Renal cortical epithelial cell (primary cell): ENCODE results near the gene TCF20. TPM values are rescaled to one million over a fixed set of nuclear protein-coding genes. Genes with fewer than 3 reads are reported as not detected.

ENCODE experiments used
- DNase-seq: peaks from one replicate; pipeline ENCODE4 v3.0.0-alpha.2; 2011; ENCODE audit warnings: low read depth
- total RNA-seq: library from RNA; depleted of rRNA; stranded (reverse); fragments of >200 nt; gene quantifications from 2 replicates; pipeline ENCODE4 v1.2.3, GENCODE V29; 2014

The TCF20 gene
- total RNA-seq, 1 donor from 2014 or later, result 44.0 TPM

DNA sequence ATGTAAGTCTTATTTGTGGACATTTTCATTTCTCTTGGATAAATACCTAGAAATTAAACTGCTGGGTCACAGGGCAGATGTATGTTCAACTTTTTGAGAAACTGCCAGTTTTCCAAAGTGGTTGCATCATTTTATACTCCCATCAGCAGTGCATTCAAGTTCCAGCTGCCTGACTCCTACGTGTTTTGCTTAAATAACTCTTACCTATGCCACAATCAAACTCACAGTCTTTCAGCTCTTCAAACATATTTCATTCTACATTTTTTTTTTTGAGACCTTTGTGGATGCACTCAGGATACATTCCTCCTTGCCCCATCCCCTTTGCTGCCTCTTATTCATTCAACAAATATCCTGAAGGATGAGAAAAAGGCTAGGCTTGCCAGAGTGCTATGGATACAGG lies 9.2 kb downstream of the TCF20 start:
- DNase-seq, result no peak

DNA sequence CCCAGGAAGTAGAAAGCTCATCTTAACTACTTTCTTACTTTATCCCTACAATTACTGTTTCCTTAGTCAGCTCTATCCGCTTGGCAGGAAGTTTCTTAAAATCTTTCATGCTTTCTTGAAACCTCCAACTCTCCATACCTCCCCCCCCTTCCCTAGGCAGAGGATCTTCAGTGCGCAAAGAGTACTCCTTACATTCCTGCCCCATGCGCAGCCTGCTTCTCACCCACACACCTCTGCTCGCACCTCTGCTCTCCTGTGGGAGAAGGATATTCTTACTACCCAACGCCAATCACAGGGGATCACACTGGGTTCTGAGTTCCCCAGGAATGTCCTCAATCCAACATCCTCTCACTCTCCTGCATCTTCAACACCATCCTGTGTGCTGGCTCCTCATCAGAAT lies 12.3 kb downstream of the TCF20 start:
- no peak for DNase-seq

DNA sequence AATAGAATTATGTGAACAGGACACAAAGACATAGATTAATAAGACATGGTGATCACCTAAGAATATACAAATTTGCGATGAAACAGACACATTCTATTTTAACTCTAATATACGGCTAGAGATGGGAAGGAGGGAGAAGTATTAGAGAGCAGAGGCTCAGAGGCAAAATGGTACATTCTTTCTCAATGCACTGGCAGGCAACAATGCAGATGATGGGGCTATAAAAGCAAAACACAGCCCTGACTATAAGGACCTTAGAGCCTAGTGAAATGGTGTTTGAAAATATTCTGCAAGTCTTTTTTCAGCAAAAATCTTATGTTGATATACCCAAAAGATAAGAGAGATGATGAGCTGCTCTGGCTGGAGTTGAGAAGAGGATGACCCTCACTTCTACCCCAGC lies 13.1 kb downstream of the TCF20 start:
- DNase-seq, result no peak

DNA sequence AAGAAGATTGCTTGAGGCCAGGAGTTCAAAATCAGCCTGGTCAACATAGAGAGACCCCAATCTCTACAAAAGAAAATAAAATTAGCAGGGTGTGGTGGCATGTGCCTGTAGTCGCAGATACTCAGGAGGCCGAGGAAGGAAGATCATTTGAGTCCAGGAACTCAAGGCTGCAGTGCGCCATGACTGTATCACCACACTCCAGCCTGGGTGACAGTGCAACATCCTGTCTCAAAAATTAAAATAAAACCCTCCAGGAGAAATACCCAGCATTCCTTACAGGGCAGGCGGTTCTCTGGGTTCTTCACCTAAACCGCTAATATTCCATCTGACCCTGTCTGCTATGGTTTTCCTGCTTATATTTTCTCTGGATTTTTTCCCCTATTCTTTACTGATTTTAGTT lies 13.5 kb downstream of the TCF20 start:
- DNase-seq, result no peak

DNA sequence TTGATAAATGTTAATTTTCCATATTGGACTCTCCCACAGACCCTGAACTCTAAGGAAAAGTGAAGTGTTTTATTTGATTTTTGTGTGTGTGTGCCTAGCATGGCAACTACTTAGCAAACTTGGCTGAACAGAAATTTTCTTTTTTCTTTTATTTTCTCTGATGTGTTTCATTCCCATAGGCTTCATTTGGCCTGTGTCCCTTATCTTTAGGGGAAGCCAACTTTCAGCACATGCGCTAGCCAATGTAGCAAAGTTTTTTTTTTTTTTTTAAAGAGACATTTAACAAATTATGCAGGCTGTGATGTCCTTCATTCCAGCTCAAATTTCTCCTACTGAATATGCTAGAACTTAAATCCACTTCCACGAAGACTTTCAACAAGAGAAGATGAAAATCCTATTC lies 14.2 kb downstream of the TCF20 start:
- DNase-seq, result no peak

DNA sequence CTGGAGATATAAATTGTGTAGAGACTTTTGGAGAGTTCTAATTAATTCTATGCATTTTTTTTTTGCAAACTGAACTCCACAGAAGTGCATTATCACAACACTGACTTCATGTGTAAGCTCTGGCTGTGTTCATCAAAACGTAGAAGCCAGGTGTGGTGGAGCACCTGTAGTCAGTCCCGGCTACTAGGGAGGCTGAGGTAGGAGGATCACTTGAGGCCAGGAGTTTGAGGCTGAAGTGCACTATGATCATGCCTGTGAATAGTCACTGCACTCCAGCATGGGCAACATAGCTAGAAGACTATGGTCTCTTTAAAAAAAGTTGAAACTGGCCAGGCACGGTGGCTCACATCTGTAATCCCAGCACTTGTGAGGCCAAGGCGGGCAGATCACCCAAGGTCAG lies 20.6 kb downstream of the TCF20 start:
- no peak for DNase-seq

DNA sequence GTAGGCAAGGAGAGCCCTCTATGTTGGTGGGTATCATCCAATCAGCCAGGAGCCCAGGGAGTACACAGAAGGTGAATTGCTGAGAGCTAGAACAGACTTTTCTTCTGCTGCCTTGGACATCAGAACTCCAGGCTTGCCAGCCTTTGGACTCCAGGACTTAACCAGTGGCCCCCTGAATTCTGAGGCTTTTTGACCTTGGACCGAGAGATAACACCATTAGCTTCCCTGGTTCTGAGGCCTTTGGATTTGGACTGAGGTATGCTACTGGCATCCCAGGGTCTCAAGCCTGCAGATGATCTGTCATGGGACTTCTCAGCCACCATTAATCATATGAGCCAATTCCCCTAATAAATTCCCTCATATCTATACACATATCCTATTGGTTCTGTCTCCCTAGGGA lies 21.5 kb downstream of the TCF20 start:
- no peak for DNase-seq

DNA sequence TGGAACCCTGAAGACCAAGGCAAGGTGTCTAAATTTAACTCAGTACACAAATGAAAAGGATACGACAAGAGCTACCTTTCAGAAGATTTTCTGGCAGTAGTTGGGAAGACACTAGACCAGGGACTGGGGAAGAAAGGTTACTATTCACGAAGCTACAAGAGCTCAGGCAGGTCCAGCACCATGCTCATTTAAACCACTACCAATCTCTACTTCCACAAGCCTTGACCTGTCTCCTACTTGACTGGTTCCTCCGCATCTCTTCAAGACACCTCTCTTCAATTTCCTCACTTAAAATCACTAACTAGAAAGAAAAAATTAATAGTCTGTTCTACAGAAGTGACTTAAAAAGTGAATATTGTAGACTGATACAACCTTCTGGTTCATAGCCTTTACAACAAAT lies 22.9 kb downstream of the TCF20 start:
- no peak for DNase-seq

DNA sequence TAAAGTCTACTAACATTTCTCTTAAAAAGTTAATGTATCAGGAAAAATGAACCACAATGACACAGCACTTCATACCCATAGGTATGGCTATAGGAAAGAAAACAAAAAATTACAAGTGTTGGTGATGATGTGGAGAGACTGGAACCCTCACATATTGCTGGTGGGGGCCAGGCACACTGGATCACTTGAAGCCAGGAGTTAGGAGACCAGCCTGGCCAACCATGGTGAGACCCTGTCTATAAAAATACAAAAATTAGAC lies 26.7 kb downstream of the TCF20 start:
- DNase-seq, result no peak

DNA sequence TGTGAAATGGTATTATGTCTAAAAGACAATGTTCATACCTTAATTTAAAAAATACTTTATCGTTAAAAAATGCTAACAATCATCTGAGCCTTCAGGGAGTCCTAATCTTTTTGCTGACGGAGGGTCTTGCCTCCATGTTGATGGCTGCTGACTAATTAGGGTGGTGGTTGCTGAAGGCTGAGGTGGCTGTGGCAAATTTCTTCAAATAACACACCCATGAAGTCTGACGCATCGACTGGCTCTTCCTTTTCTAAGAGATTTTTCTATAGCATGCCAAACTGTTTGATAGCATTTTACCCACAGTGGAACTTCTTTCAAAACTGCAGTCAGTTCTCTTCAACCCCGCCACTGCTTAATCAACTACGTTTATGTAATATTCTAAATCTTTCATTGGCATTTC lies 33.6 kb downstream of the TCF20 start:
- no peak for DNase-seq

DNA sequence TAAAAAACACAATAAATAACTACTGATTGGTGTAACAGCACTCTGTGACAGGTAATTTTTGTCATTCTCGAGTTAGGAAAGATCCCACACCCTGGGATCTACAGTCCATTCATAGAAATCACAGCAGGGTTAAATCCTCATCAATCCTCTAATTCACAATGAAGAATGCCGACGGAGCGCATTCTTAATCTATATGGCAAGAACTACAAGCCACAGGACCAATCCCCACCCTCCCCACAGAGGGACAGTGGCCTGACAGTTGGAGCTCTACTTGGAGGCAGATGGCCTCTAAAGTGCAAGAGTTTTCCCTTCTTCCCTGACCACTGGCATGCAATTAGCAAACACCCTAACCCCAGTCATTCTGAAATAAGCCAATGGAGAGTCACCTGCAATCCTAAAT lies 34.2 kb downstream of the TCF20 start:
- DNase-seq, result no peak

DNA sequence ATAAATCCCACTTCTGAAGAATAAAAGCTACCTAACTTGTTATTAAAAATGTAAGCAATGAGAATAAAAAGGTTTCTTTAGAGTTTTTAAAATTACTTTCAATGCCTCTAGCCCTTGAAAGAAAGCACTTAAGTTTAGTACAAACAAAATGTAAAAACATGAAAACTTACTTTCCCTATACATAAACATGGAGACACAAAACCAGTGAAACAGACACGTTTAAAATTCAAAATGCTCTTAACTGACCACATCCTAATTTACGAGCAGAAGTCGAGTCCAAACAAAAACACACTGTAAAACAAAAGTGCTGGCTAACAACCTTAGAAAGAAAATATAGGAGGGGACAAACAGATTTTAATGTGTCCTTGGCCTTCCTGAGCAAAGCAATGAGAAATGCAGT lies 36.6 kb downstream of the TCF20 start:
- DNase-seq, result no peak

DNA sequence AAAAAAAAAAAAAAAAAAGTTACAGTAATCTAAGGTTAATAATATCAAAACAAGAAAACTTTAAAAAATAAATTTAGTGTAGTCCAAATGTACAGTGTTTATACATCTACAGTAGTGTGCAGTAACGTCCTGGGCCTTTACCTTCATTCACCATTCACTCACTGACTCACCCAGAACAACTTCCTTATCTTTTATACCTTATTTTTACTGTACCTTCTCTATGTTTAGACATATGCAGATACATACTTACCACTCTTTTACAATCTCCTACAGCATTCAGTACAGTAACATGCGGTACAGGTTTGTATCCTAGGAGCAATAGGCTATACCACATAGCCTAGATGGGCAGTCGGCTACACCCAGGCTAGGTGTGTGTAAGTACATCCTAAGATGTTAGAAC lies 38.5 kb downstream of the TCF20 start:
- DNase-seq, result no peak

DNA sequence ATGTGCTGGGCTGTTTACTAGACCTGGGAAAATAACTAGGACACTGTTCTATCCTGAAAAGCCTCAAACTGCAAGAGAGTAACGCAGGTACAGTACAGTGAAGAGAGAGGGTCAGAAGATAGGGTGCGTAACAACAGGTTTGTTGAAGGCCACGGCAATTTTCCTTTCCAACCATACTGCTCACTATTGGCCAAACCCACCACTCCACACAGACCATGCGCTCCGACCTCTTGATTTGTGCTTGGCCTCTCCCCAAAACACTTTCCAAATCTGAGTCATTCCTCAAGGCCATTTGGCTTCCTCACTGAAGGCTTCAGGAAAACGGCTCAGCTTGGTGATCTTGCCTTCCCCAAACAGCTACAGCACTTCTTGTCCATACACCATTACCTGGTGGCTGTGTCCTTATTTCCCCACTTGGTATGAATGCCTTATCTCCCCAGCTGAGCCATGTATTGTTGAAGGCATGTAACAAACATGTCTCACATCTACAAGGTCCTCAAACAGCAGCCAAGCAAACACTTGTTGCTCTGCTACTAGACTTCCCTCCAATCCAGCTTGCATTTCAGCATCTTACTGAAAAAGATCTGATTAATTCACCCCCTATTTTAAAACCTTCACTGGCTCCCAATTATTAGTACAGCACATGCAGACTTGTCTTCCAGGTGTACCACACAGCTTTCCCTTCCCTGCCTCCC lies 40.9 kb downstream of the TCF20 start:
- DNase-seq, result no peak

DNA sequence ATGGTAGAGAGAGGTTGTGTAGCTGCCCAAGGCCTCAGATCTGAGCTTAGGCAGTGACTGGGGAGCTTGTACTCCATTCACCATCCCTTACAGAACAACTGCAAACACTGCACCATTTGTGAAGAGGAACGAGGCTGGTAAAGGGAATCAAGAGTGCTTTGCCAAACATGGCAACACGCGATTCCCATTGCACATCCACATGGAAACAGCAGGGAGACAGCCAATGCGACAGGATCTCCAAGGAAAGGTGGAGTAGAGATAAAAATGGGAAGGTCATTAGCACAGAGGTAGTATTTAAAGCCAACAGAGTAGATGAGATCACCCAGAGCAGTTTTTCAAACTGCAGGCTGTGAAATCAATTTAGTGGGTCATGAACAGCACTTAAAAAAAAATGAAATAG lies 42.0 kb downstream of the TCF20 start:
- DNase-seq, result no peak

DNA sequence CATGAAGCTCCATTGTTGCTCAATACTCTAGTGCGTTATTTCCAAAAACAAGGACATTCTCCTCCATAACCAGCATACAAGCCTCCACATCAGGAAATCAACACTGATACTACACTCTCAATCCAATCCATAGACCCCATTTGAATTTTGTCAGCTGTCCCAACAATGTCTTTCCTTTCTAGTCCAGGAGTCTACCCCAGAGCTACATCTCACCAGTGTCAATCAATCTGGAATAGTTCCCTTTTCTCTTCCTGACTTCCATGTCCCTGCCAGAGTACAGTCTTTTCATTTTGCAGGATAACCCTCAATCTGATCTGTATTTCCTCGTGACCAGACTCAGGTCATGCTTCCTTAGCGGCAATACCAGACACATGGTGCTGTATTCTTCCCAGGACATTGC lies 43.0 kb downstream of the TCF20 start:
- DNase-seq, result no peak

DNA sequence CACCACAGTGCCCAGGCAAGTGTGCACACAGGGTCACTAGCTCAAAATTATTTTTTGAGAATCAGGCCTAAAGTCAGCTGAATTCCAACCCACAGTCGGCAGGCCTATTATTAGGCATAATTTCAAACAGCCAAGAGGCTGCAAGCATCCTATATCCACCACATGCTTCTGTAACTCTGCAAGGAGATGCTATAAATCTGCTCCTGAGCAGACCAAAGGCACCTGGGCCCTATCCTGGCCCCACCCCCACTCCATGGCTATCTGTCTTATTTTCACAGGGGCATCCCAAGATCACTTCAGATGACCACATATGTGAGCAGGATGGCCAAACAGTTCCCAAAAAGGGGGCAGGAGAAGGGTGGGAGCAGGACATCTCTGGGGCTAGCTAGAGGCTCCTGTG lies 44.6 kb downstream of the TCF20 start:
- no peak for DNase-seq

DNA sequence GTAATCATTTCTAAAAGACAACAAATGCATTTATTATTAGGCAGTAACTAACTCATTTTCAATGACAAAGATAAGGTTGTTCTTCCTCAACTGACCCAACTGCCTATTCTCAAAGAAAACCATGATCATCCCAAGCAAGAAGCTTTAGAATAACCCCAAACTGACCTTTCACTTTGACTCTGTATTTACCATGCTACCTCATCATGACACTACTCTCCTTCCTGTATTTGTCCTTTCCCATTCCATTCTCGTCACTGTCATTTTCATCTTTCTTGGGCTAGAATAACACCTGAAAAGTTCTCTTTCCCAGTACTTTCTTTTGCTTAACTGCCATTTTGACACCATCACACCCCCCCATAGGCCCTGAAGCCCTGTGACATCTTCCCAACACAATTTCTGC lies 48.3 kb downstream of the TCF20 start:
- no peak for DNase-seq

Other genes with a start within 250 kb of the TCF20 start
- gene NAGA, start 199.8 kb downstream of the TCF20 start, total RNA-seq, result 31.4 TPM in 2 replicates
- gene PHETA2, start 196.4 kb downstream of the TCF20 start, total RNA-seq, result 9.3 and 9.6 TPM in 2 replicates
- gene SMDT1, start 191.0 kb downstream of the TCF20 start, total RNA-seq, result 1.7 and 4.5 TPM in 2 replicates
- gene NDUFA6, start 179.9 kb downstream of the TCF20 start, total RNA-seq, result 36.5 and 76.1 TPM in 2 replicates
- 0.17 and 0.89 TPM in 2 replicates for gene CYP2D6, start 139.8 kb downstream of the TCF20 start, total RNA-seq
- gene NFAM1, start 161.8 kb upstream of the TCF20 start, total RNA-seq, result under 0.01 and 0.75 TPM in 2 replicates
- gene RRP7A, start 249.1 kb upstream of the TCF20 start, total RNA-seq, result 28.5 and 46.0 TPM in 2 replicates